Fibroblast of villous mesenchyme (primary cell): ENCODE data around the gene CLEC2B. TPM values are rescaled to one million over a fixed set of nuclear protein-coding genes. Genes with fewer than 3 reads are reported as not detected.

Experiments used
- DNase-seq: peaks from one replicate; pipeline ENCODE4 v3.0.0-alpha.2; 2010; ENCODE audit warnings: low read depth
- H3K4me3 ChIP-seq: 2 replicates; pipeline ENCODE4 v1.5.1; 2011; ENCODE audit warnings: low read depth, mild to moderate bottlenecking, low read length
- total RNA-seq: library from RNA; depleted of rRNA; stranded (reverse); fragments of >200 nt; gene quantifications from 2 replicates; pipeline ENCODE4 v1.2.3, GENCODE V29; 2012
- TF ChIP-seq, protein P1 (sequence below): IDR thresholded peaks from 2 replicates; pipeline ENCODE4 v1.5.1; 2012; ENCODE audit warnings: low read depth, mild to moderate bottlenecking, low read length; ENCODE audit not compliant: insufficient read depth

CLEC2B gene
- 40.6 and 47.9 TPM in 2 replicates for total RNA-seq

DNA sequence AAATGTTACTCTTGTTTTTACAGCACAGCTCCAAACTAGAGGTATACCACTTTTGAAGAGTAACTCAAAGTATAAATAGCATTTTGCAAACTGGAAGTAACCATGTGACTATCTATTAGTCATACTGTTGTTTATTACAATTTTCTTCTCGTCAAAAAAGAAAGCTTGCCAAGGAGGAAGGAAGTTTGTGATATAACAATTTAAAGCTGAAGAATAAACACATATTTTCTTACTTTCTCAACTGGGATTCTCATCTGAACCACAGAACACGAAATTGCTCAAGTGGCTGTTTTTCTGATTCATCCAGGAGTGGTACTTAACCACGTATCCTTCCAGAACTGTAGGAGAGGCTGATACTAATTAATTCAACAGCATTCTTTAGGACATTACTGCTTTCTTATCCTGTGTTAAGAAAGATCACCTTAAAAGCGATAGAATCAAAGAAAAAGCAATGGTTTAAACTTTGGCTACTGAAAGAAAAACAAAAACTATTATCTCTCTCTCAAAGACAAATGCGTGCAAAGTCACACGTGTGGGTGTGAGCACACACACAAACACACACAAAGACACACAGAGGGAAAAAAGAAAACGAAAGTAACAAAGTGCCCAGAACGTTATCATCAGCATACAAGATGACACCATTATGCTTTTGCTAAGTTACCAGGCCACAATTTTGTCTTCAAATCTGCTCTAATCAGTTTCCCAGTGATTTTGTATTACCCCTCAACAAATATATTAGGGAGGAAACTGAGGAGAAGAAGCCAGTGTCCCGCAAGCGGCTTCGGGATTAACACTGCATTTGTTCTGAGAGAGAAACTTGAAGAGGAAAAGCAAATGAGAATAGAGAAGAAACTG, at the start of gene CLEC2B:
CLEC2B (minus strand) TSS at position 48 of the 855 bp plus-strand sequence.
- DNase-seq = peak; percentile 93
- TF ChIP-seq, protein P1, sequence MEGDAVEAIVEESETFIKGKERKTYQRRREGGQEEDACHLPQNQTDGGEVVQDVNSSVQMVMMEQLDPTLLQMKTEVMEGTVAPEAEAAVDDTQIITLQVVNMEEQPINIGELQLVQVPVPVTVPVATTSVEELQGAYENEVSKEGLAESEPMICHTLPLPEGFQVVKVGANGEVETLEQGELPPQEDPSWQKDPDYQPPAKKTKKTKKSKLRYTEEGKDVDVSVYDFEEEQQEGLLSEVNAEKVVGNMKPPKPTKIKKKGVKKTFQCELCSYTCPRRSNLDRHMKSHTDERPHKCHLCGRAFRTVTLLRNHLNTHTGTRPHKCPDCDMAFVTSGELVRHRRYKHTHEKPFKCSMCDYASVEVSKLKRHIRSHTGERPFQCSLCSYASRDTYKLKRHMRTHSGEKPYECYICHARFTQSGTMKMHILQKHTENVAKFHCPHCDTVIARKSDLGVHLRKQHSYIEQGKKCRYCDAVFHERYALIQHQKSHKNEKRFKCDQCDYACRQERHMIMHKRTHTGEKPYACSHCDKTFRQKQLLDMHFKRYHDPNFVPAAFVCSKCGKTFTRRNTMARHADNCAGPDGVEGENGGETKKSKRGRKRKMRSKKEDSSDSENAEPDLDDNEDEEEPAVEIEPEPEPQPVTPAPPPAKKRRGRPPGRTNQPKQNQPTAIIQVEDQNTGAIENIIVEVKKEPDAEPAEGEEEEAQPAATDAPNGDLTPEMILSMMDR = no peak
- H3K4me3 ChIP-seq = peak within 1 kb of the TSS; percentile 67

GRCh38 chr12:9911708-9912107, 42.6 kb upstream of the CLEC2B start:
- H3K4me3 ChIP-seq = no peak overlapping the region
- TF ChIP-seq, protein P1 = no peak
- DNase-seq = no peak

- peak; percentile 32 for DNase-seq
- no peak overlapping the region for H3K4me3 ChIP-seq
- TF ChIP-seq, protein P1 = no peak
Measured at GRCh38 chr12:9910716-9911421, 41.7 kb upstream of the CLEC2B start.

- TF ChIP-seq, protein P1 = no peak
- no peak for DNase-seq
- H3K4me3 ChIP-seq = no peak overlapping the region
Measured at GRCh38 chr12:9909724-9910123, 40.6 kb upstream of the CLEC2B start.

GRCh38 chr12:9908350-9908749, 39.2 kb upstream of the CLEC2B start:
- H3K4me3 ChIP-seq = no peak overlapping the region
- TF ChIP-seq, protein P1 = no peak
- DNase-seq = no peak

DNA sequence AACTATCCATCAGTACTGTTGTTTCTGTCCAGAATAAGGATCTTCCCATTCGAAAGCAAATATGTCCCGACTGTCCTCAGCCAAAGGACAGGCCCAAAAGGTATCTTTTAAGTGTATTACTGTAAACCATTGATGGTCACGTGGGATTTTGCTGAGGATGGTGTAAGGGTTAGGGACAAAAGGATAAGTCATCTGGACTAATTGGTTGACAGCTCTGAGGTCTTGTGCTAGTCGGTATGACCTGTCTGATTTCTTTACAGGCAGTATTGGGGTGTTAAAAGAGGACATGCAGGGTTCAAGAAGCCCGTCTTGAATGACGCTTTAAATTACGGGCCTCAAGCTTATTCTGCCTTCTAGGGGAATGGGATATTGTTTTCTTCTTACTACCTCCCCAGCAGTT, 38.6 kb upstream of the CLEC2B start:
- DNase-seq = no peak
- no peak overlapping the region for H3K4me3 ChIP-seq
- TF ChIP-seq, protein P1 = no peak
